Transverse colon (tissue), 4 donors: ENCODE results near the gene GORAB. TPM values are rescaled to one million over a fixed set of nuclear protein-coding genes. Genes with fewer than 3 reads are reported as not detected.
A peak's percentile ranks its signal among the peaks of the same experiment; 100 is the strongest.

Experiments
- DNase-seq: peaks from one replicate; pipeline ENCODE4 v3.0.0-alpha.2; 2019
- H3K27ac ChIP-seq, 4 donors: fragments of 200-600 bp; sonication (generic); 2 replicates each; pipeline ENCODE4 v1.5.1; 2016 to 2018; ENCODE audit warnings: inconsistent platforms in 4 of 4
- H3K27me3 ChIP-seq: fragments of 200-600 bp; sonication (generic); 2 replicates; pipeline ENCODE4 v1.5.1; 2017; ENCODE audit warnings: inconsistent platforms
- H3K36me3 ChIP-seq, 4 donors: fragments of 200-600 bp; sonication (generic); 2 replicates each; pipeline ENCODE4 v1.5.1; 2017 to 2019; ENCODE audit warnings: inconsistent platforms in 4 of 4
- H3K4me1 ChIP-seq, 4 donors: fragments of 200-600 bp; sonication (generic); 2 replicates each; pipeline ENCODE4 v1.5.1; 2017 to 2020; ENCODE audit warnings: inconsistent platforms in 4 of 4
- H3K4me3 ChIP-seq, 4 donors: fragments of 200-600 bp; sonication (generic); 1 replicate in 1 of 4; 2 replicates in 3 of 4; pipeline versions ENCODE4 v1.5.1 to v1.6.1; 2017 to 2019; ENCODE audit warnings: inconsistent platforms in 4 of 4
- H3K9me3 ChIP-seq, 2 donors: fragments of 200-600 bp; sonication (generic); 2 replicates each; pipeline ENCODE4 v1.5.1; 2017 to 2019; ENCODE audit warnings: inconsistent platforms in 2 of 2
- CTCF ChIP-seq, 5 experiments: fragments of 200-600 bp in 3 of 5; fragments of 450-650 bp in 2 of 5; sonication (generic) in 3 of 5; IDR thresholded peaks; 1 replicate in 2 of 5; 2 replicates in 3 of 5; pipeline ENCODE4 v1.5.1; 2016 to 2017; ENCODE audit warnings: antibody characterized with exemption in 5 of 5, inconsistent platforms in 3 of 5, mild to moderate bottlenecking in 2 of 5, moderate library complexity in 1 of 5
- EP300 ChIP-seq: sonication (generic); formaldehyde crosslinking; IDR thresholded peaks from one replicate; pipeline ENCODE4 v1.6.1; 2017; ENCODE audit warnings: antibody characterized with exemption, low read depth
- POLR2A ChIP-seq: fragments of 450-650 bp; IDR thresholded peaks from one replicate; pipeline ENCODE4 v1.6.1; 2016; ENCODE audit warnings: antibody characterized with exemption, mild to moderate bottlenecking, moderate library complexity
- POLR2AphosphoS5 ChIP-seq, 3 donors: sonication (generic); formaldehyde crosslinking; IDR thresholded peaks; one replicate each; pipeline ENCODE4 v1.6.1; 2016; ENCODE audit warnings: antibody characterized with exemption in 3 of 3
- WGBS, 2 donors: methylation state at CpG; one replicate each; pipeline ENCODE4 v1.1.5; 2018; ENCODE audit warnings: low coverage in 1 of 2; 5-methylcytosine and 5-hydroxymethylcytosine counted together
- in situ Hi-C, 4 donors: fragments of 200-750 bp; cut with MboI; loops; one replicate each; pipeline versions ENCODE4 v1.15.0 to v1.15.1; 2017; ENCODE audit warnings: low sequenced_read_pairs in 3 of 4, low pct_ligation_motif_present in 1 of 4, low pct_unique_long_range_greater_than_20kb in 1 of 4
- intact Hi-C: fragments of 100-400 bp; cut with DNase I; formaldehyde crosslinking; loops from one replicate; pipeline ENCODE4 v1.15.1; 2023; ENCODE audit warnings: low total_unique reads
- total RNA-seq, 4 donors: library from RNA; depleted of rRNA; stranded (reverse); fragments of >200 nt; gene quantifications; one replicate each; pipeline ENCODE4 v1.1.0, GENCODE V29; 2016

Gene GORAB
- total RNA-seq, 4 donors from 2014 or later: 8.2 to 83.0 (median 29.9) TPM

GRCh38 chr1:170580636-170581440 lies 48.9 kb downstream of the GORAB start:
- no peak overlapping the region for H3K27ac ChIP-seq
- in situ Hi-C loops (no loop called here), intact Hi-C loops (no loop called here)
- H3K4me3 ChIP-seq: no peak overlapping the region
- H3K4me1 ChIP-seq: peaks cover 0 to 2% (median 2%) of the 10 kb centered on the region in 4 donors
- no peaks in the 10 kb centered on the region for H3K27me3 ChIP-seq
- no peak for DNase-seq
- no peaks in the 10 kb centered on the region for H3K36me3 ChIP-seq
- no peak for TF ChIP-seq POLR2AphosphoS5 (IDR thresholded peaks at IDR 0.05)
- no peak for TF ChIP-seq POLR2A
- TF ChIP-seq CTCF (IDR thresholded peaks at IDR 0.05): no peak
- TF ChIP-seq EP300: no peak
- WGBS, 2 donors: 61 to 70% methylated on average over 2 of the region's 2 CpGs
- H3K9me3 ChIP-seq: no peaks in the 10 kb centered on the region

GRCh38 chr1:170583186-170583585 lies 51.2 kb downstream of the GORAB start:
- WGBS, 2 donors: 87% methylated on average over 3 of the region's 3 CpGs; no CpG with 5 or more reads in 1 of the 2 donors
- Histone ChIP-seq H3K36me3 (no peaks in the 10 kb centered on the region), H3K4me3 (no peak overlapping the region), H3K4me1 (peaks cover 4 to 11% (median 8%) of the 10 kb centered on the region in 4 donors), H3K27ac (no peak overlapping the region), H3K27me3 (no peaks in the 10 kb centered on the region), H3K9me3 (no peaks in the 10 kb centered on the region)
- TF ChIP-seq EP300 (no peak), POLR2AphosphoS5 (IDR thresholded peaks at IDR 0.05) (no peak), POLR2A (no peak), CTCF (IDR thresholded peaks at IDR 0.05) (no peak)
- in situ Hi-C loops (no loop called here), intact Hi-C loops (no loop called here)
- DNase-seq: no peak

DNA sequence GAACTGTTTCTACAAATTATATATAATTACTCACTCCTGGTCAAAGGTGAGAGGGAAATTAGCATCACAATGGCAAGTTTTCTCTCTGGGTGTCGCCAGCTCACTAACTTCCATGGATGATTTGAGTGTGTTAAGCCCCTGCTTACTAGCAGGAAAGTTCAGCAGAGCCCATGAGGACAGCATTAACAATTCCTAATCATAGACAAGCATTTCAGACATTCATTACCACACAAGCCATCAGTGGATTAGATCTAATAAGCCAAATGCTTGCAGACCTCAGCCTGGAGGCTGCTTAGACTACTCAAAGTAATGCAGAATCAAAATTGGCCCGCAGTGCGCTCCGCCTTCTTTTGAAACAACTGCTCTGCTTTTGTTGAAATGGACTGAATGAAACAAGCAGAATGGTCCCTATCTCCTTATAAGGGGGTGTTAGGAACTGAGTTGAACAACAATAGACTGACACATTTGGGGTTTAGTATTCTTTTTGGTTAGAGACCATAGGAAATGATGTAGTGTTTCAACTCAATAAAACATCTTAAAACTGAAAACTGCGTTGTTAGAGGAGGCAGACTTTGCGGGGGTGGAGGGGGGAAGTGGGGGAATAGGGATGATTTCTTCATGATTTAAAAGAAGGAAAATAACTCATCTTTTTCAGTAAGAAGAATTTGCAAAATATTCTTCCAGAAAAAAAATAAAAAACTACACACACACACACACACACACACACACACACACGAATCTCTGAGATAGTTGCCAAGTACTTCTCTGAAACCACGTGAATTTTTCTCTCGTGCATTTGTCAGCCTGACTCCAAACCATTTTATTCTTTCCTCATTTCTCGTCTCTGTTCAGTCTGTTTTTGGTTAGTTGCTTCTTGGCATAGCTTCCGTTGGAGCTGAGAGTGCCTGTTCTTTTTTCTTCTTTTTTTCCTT lies 54.6 kb downstream of the GORAB start:
- WGBS, 2 donors: 52 to 62% methylated on average over 9 to 11 of the region's 11 CpGs
- peaks cover 4 to 11% (median 8%) of the 10 kb centered on the region in 4 donors for H3K4me1 ChIP-seq
- no peaks in the 10 kb centered on the region for H3K9me3 ChIP-seq
- H3K36me3 ChIP-seq: no peaks in the 10 kb centered on the region
- TF ChIP-seq CTCF (IDR thresholded peaks at IDR 0.05) (no peak), POLR2AphosphoS5 (IDR thresholded peaks at IDR 0.05) (no peak), POLR2A (no peak), EP300 (no peak)
- peaks cover 7% of the 10 kb centered on the region for H3K27me3 ChIP-seq
- no peak for DNase-seq
- in situ Hi-C loops (no loop called here), intact Hi-C loops (no loop called here)
- H3K4me3 ChIP-seq: no peak overlapping the region
- H3K27ac ChIP-seq: peak overlapping the region in 2 of 4 donors; percentile 14 to 19

DNA sequence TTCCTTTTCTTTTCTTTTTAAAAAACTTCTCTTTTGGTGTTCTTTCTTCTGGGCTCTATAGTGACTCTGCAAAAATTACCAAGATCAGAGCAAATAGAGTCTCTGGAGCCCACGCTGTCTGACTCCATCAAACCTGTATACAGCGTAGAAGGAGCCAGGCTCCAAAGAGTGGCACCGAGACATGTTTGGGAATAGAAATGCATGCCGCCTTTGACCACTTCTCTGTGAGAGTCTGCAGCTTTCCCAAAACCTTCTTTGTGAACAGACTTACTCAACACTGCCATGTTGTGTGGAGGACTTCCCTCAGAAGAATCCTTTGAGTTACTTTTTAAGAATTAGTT lies 55.3 kb downstream of the GORAB start:
- Histone ChIP-seq H3K27me3 (peaks cover 11% of the 10 kb centered on the region), H3K27ac (peak overlapping the region in 2 of 4 donors; percentile 14 to 19), H3K36me3 (no peaks in the 10 kb centered on the region), H3K4me3 (no peak overlapping the region), H3K9me3 (no peaks in the 10 kb centered on the region), H3K4me1 (peaks cover 4 to 11% (median 8%) of the 10 kb centered on the region in 4 donors)
- intact Hi-C loops: no loop called here
- no peak for DNase-seq
- 80 to 92% methylated on average over 4 of the region's 4 CpGs for WGBS, 2 donors
- TF ChIP-seq EP300 (no peak), CTCF (IDR thresholded peaks at IDR 0.05) (no peak), POLR2AphosphoS5 (IDR thresholded peaks at IDR 0.05) (no peak), POLR2A (no peak)
- in situ Hi-C loops: no loop called here
